SHP77 treated with DMSO at 0.1 percent for 48 hours (cell line): Measurements from ENCODE around the gene FBXL17.

Experiments
- DNase-seq: peaks from one replicate; lab custom pipeline; 2025; lab: John Stamatoyannopoulos, UW

The FBXL17 gene

GRCh38 chr5:108093186-108093585 is 288.7 kb downstream of the FBXL17 start:
- DNase-seq, result no peak

- DNase-seq, result no peak
Measured at GRCh38 chr5:108090946-108091345, 291.0 kb downstream of the FBXL17 start.

GRCh38 chr5:108084105-108084504 is 297.8 kb downstream of the FBXL17 start:
- DNase-seq, result no peak

GRCh38 chr5:108083232-108083631 is 298.7 kb downstream of the FBXL17 start:
- DNase-seq, result no peak

- no peak for DNase-seq
Measured at GRCh38 chr5:108081707-108082106, 300.2 kb downstream of the FBXL17 start.

GRCh38 chr5:108079753-108080152 is 302.1 kb downstream of the FBXL17 start:
- no peak for DNase-seq

GRCh38 chr5:108078882-108079281 is 303.0 kb downstream of the FBXL17 start:
- DNase-seq, result no peak

GRCh38 chr5:108078345-108078744 is 303.6 kb downstream of the FBXL17 start:
- DNase-seq, result no peak

GRCh38 chr5:108074626-108075025 is 307.3 kb downstream of the FBXL17 start:
- DNase-seq, result no peak

GRCh38 chr5:108064302-108064701 is 317.6 kb downstream of the FBXL17 start:
- no peak for DNase-seq

- DNase-seq, result no peak
Measured at GRCh38 chr5:108061941-108062340, 320.0 kb downstream of the FBXL17 start.

- DNase-seq, result no peak
Measured at GRCh38 chr5:108060340-108060739, 321.6 kb downstream of the FBXL17 start.

- no peak for DNase-seq
Measured at GRCh38 chr5:108059334-108059733, 322.6 kb downstream of the FBXL17 start.

- DNase-seq, result no peak
Measured at GRCh38 chr5:108054349-108054748, 327.5 kb downstream of the FBXL17 start.

- no peak for DNase-seq
Measured at GRCh38 chr5:108046955-108047670, 334.8 kb downstream of the FBXL17 start.

GRCh38 chr5:108036482-108036881 is 345.4 kb downstream of the FBXL17 start:
- no peak for DNase-seq

GRCh38 chr5:108028883-108029282 is 353.0 kb downstream of the FBXL17 start:
- no peak for DNase-seq

GRCh38 chr5:108028412-108028811 is 353.5 kb downstream of the FBXL17 start:
- DNase-seq, result no peak

GRCh38 chr5:108025957-108026356 is 355.9 kb downstream of the FBXL17 start:
- no peak for DNase-seq

GRCh38 chr5:108024986-108025385 is 356.9 kb downstream of the FBXL17 start:
- no peak for DNase-seq

- DNase-seq, result no peak
Measured at GRCh38 chr5:108016101-108016500, 365.8 kb downstream of the FBXL17 start.

- DNase-seq, result no peak
Measured at GRCh38 chr5:108006791-108007190, 375.1 kb downstream of the FBXL17 start.

- DNase-seq, result no peak
Measured at GRCh38 chr5:108003178-108003577, 378.7 kb downstream of the FBXL17 start.

- no peak for DNase-seq
Measured at GRCh38 chr5:108001222-108001621, 380.7 kb downstream of the FBXL17 start.
